ENCODE results near the gene MEG3. TPM values are rescaled to one million over a fixed set of nuclear protein-coding genes. Genes with fewer than 3 reads are reported as not detected.
A peak's percentile ranks its signal among the peaks of the same experiment; 100 is the strongest.

Gene MEG3
- total and polyA plus RNA-seq, 12 donors = 86.6 to 8,129 (median 728) TPM

DNA sequence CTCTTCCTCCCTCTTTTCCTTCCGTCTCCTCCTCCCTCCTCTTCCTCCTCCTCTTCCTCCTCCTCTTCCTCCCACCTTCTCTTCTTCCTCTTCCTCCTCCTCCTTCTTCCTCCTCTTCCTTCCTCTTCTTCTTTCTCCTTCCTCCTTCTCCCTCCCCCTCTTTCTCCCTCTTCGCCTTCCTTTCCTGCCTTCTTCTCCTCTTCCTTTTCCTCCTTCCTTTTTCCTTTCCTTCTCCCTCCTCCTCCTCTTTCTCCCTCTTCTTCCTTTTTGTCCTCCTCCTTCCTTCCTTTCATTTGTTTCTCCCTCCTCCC is 36.0 kb downstream of the MEG3 start:
- peaks cover 0 to 15% of the 10 kb centered on the region in 2 donors for H3K36me3 ChIP-seq (replicated peaks in 1 of 2)
- H3K27me3 ChIP-seq = no peaks in the 10 kb centered on the region
- H3K27ac ChIP-seq = no peak overlapping the region
- no peaks in the 10 kb centered on the region for H3K9me3 ChIP-seq (replicated peaks in 1 of 3)
- WGBS, 4 donors = 88 to 98% (median 90%) methylated on average over 2 of the region's 2 CpGs
- no peak overlapping the region for H3K4me3 ChIP-seq
- H3K4me1 ChIP-seq (replicated peaks in 1 of 2) = peaks cover 0 to 6% of the 10 kb centered on the region in 2 donors
- no peak for TF ChIP-seq POLR2A (IDR thresholded peaks at IDR 0.05)
- TF ChIP-seq, protein P1, sequence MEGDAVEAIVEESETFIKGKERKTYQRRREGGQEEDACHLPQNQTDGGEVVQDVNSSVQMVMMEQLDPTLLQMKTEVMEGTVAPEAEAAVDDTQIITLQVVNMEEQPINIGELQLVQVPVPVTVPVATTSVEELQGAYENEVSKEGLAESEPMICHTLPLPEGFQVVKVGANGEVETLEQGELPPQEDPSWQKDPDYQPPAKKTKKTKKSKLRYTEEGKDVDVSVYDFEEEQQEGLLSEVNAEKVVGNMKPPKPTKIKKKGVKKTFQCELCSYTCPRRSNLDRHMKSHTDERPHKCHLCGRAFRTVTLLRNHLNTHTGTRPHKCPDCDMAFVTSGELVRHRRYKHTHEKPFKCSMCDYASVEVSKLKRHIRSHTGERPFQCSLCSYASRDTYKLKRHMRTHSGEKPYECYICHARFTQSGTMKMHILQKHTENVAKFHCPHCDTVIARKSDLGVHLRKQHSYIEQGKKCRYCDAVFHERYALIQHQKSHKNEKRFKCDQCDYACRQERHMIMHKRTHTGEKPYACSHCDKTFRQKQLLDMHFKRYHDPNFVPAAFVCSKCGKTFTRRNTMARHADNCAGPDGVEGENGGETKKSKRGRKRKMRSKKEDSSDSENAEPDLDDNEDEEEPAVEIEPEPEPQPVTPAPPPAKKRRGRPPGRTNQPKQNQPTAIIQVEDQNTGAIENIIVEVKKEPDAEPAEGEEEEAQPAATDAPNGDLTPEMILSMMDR (IDR thresholded peaks at IDR 0.05) = no peak
- no peak for DNase-seq
- intact Hi-C loops (cut with DNase I) = no loop called here

DNA sequence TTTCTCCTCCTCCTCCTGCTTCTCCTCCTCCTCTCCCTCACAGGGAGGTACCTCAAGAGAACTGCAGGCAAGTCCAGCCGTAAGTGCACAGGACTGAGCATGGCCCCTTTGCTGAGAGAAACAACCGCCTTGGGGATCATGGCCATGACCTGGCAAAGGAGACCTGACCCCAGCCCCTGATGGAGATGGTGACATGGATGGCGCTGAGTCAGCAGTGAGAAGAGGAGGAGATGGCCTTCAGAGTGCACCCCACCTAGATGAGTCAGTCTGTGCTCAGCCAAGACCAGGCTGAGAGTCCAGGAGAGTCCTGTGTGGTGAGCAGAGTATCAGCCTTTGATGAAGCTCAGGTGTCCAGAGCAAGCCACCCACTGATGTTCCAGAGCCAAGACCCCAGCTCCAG is 36.4 kb downstream of the MEG3 start:
- H3K4me1 ChIP-seq (replicated peaks in 1 of 2) = peaks cover 0 to 6% of the 10 kb centered on the region in 2 donors
- WGBS, 4 donors = 30 to 45% (median 31%) methylated on average over 3 of the region's 3 CpGs
- H3K4me3 ChIP-seq = no peak overlapping the region
- no peak overlapping the region for H3K27ac ChIP-seq
- intact Hi-C loops (cut with DNase I) = no loop called here
- peak; percentile 68 to 86 (median 77) for DNase-seq
- H3K36me3 ChIP-seq (replicated peaks in 1 of 2) = peaks cover 0 to 15% of the 10 kb centered on the region in 2 donors
- TF ChIP-seq, protein P1 (IDR thresholded peaks at IDR 0.05) = no peak
- no peak for TF ChIP-seq POLR2A (IDR thresholded peaks at IDR 0.05)
- no peaks in the 10 kb centered on the region for H3K27me3 ChIP-seq
- H3K9me3 ChIP-seq (replicated peaks in 1 of 3) = no peaks in the 10 kb centered on the region

DNA sequence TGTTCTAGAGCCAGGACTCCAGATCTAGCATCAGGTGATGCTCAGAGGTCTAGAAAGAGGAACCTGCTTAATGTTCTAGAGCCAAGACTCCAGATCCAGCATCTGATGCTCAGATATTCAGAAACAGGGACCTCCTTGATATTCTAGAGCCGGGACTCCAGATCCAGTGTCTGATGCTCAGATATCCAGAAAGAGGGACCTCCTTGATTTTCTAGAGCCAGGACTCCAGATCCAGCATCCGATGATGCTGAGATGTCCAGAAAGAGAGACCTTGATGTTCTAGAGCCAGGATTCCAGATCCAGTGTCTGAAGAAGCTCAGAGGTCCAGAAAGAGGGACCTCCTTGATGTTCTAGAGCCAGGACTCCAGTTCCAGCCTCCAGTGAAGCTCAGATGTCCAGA is 36.9 kb downstream of the MEG3 start:
- Histone ChIP-seq H3K36me3 (replicated peaks in 1 of 2) (peaks cover 0 to 15% of the 10 kb centered on the region in 2 donors), H3K27me3 (no peaks in the 10 kb centered on the region), H3K27ac (no peak overlapping the region), H3K4me1 (replicated peaks in 1 of 2) (peaks cover 0 to 6% of the 10 kb centered on the region in 2 donors), H3K4me3 (no peak overlapping the region), H3K9me3 (replicated peaks in 1 of 3) (no peaks in the 10 kb centered on the region)
- no peak for TF ChIP-seq POLR2A (IDR thresholded peaks at IDR 0.05)
- TF ChIP-seq, protein P1 (IDR thresholded peaks at IDR 0.05) = no peak
- intact Hi-C loops (cut with DNase I) = no loop called here
- 95 to 100% (median 100%) methylated on average over 2 of the region's 2 CpGs for whole genome bisulfite sequencing, 4 donors
- no peak for DNase-seq

DNA sequence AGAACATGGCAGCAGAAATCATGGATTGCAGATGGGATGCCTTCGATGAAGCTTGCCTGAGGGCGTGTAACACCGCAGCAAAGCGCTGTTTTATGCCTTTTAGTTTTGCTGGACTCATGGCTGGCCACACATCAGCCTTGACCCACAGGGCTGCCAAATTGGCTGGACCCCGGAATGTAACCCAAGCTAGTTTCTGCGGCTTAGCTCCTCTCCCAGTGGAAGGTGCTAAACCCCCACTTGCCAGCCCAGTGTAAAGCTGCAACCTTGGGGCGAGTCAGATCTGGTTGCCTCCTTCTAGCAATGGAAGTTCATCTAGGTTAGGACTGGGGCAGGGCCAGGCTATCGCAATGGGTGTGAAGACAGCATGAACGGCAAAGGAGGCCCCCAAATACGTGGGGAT is 38.3 kb downstream of the MEG3 start:
- 87 to 93% (median 90%) methylated on average over 8 to 10 of the region's 10 CpGs for WGBS, 4 donors
- Histone ChIP-seq H3K4me1 (replicated peaks in 1 of 2) (peaks cover 0 to 6% of the 10 kb centered on the region in 2 donors), H3K27me3 (no peaks in the 10 kb centered on the region), H3K4me3 (no peak overlapping the region), H3K36me3 (replicated peaks in 1 of 2) (peaks cover 0 to 23% of the 10 kb centered on the region in 2 donors), H3K27ac (peak overlapping the region in 1 of 5 donors; percentile 13), H3K9me3 (replicated peaks in 1 of 3) (no peaks in the 10 kb centered on the region)
- peak in 2 of 7 donors; percentile 10 to 53 for DNase-seq
- TF ChIP-seq, protein P1 (IDR thresholded peaks at IDR 0.05) = no peak
- no peak for TF ChIP-seq POLR2A (IDR thresholded peaks at IDR 0.05)
- intact Hi-C loops (cut with DNase I) = no loop called here

All from adrenal gland (tissue), 12 donors.